Ovary (tissue), 3 donors: ENCODE measurements around the gene STOM.

Experiments used
- EP300 ChIP-seq: sonication (generic); formaldehyde crosslinking; IDR thresholded peaks from one replicate; pipeline ENCODE4 v1.6.1; 2017; ENCODE audit warnings: antibody characterized with exemption
- POLR2A ChIP-seq: fragments of 450-650 bp; IDR thresholded peaks from one replicate; pipeline ENCODE4 v1.6.1; 2017; ENCODE audit warnings: antibody characterized with exemption, mild to moderate bottlenecking, moderate library complexity
- TF ChIP-seq, protein P1 (sequence below), 3 donors: fragments of 450-650 bp in 2 of 3; fragments of 200-600 bp in 1 of 3; IDR thresholded peaks; one replicate each; pipeline versions ENCODE4 v1.5.1 to v1.8.0; 2016 to 2022; ENCODE audit warnings: antibody characterized with exemption in 3 of 3, mild to moderate bottlenecking in 1 of 3
- donor health status: DM: no; HTN: no; CAD: no.

DNA sequence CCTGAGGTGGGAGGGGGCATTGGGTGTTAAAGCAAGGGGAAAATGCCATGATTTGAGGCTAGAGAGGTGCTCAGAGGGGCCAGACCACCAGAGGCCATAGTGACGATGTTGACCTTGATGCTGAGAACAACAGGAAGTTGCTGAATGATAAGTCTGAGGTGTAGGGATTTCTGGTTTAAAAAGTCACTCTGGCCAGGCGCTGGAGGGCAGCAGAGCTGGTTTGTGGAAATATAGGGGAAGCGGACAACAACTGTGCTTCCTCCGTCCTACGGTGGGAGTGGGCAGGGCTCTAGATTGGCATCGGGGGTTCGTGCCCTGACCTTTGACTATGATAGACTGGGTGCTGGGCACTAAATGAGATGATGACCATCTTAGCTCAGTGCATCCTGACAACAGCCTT is 44.7 kb downstream of the STOM start:
- TF ChIP-seq POLR2A (no peak), EP300 (no peak)
- TF ChIP-seq, protein P1, sequence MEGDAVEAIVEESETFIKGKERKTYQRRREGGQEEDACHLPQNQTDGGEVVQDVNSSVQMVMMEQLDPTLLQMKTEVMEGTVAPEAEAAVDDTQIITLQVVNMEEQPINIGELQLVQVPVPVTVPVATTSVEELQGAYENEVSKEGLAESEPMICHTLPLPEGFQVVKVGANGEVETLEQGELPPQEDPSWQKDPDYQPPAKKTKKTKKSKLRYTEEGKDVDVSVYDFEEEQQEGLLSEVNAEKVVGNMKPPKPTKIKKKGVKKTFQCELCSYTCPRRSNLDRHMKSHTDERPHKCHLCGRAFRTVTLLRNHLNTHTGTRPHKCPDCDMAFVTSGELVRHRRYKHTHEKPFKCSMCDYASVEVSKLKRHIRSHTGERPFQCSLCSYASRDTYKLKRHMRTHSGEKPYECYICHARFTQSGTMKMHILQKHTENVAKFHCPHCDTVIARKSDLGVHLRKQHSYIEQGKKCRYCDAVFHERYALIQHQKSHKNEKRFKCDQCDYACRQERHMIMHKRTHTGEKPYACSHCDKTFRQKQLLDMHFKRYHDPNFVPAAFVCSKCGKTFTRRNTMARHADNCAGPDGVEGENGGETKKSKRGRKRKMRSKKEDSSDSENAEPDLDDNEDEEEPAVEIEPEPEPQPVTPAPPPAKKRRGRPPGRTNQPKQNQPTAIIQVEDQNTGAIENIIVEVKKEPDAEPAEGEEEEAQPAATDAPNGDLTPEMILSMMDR (IDR thresholded peaks at IDR 0.05), result no peak
